Endothelial cell of umbilical vein (primary cell): ENCODE results near the gene CAMSAP3. TPM values are rescaled to one million over a fixed set of nuclear protein-coding genes. Genes with fewer than 3 reads are reported as not detected.

Source experiments
- BruUV-seq: library from RNA; stranded (reverse); fragments of 400-500 nt; replicated peaks from 2 replicates; lab custom pipeline; 2021; lab: Mats Ljungman, UMichigan
- CTCF ChIA-PET: fragments of 300-600, 350-600 bp; sonication (Branson Sonifier 250); formaldehyde crosslinking; loops from one replicate; lab custom pipeline; 2021; ENCODE audit warnings: antibody characterized with exemption, inconsistent platforms; lab: Charles Lee
- POLR2A ChIA-PET: fragments of 300-600, 350-600 bp; sonication (Branson Sonifier 250); formaldehyde crosslinking; loops from one replicate; lab custom pipeline; 2021; ENCODE audit warnings: antibody characterized with exemption, inconsistent platforms; lab: Charles Lee
- DNase-seq: peaks from one replicate; pipeline ENCODE4 v3.0.0-alpha.2; 2011; ENCODE audit warnings: low read depth, low spot score
- FAIRE-seq: peaks from 2 replicates; lab custom pipeline; 2011; peaks lifted over from hg19 to GRCh38; lab: Jason Lieb, UNC
- H2AFZ ChIP-seq: 2 replicates; pipeline ENCODE4 v1.6.0; 2012; ENCODE audit warnings: low read depth, low read length, control low read depth, inconsistent platforms
- H3K27ac ChIP-seq: 2 replicates; pipeline ENCODE4 v1.5.1; 2011; ENCODE audit warnings: low read depth, mild to moderate bottlenecking, control low read depth, low read length, moderate library complexity; ENCODE audit not compliant: insufficient read depth
- H3K27me3 ChIP-seq, 2 experiments: 2 replicates each; pipeline versions ENCODE4 v1.6.0 to v1.6.1; 2011; ENCODE audit warnings: low read length in 2 of 2, mixed read lengths in 1 of 2; ENCODE audit not compliant: control insufficient read depth in 2 of 2, insufficient read depth in 2 of 2
- H3K36me3 ChIP-seq, 2 experiments: 2 replicates in 1 of 2; 3 replicates in 1 of 2; pipeline ENCODE4 v1.5.1; 2011; ENCODE audit warnings: low read length in 2 of 2, mild to moderate bottlenecking in 1 of 2, moderate library complexity in 1 of 2; ENCODE audit not compliant: control insufficient read depth in 2 of 2, insufficient read depth in 2 of 2; ENCODE audit errors: extremely low read depth in 1 of 2
- H3K4me1 ChIP-seq: 3 replicates; pipeline ENCODE4 v1.5.1; 2011; ENCODE audit warnings: mild to moderate bottlenecking, low read length; ENCODE audit not compliant: control insufficient read depth, insufficient read depth; ENCODE audit errors: extremely low read depth
- H3K4me2 ChIP-seq: 2 replicates; pipeline ENCODE4 v1.6.1; 2011; ENCODE audit warnings: low read length, control low read depth, mixed read lengths; ENCODE audit not compliant: insufficient read depth
- H3K4me3 ChIP-seq, 3 experiments: fragments of 200-600 bp in 1 of 3; sonication (generic), shearing (Covaris generic) in 1 of 3; replicated peaks in 1 of 3; 2 replicates each; pipeline ENCODE4 v1.5.1; 2011 to 2016; ENCODE audit warnings: control low read depth in 3 of 3, low read length in 3 of 3, mild to moderate bottlenecking in 2 of 3, inconsistent platforms in 1 of 3, low read depth in 1 of 3, moderate library complexity in 1 of 3; ENCODE audit not compliant: insufficient read depth in 1 of 3
- H3K79me2 ChIP-seq: 2 replicates; pipeline ENCODE4 v1.6.0; 2012; ENCODE audit warnings: low read length, inconsistent platforms; ENCODE audit not compliant: control insufficient read depth, insufficient read depth
- H3K9ac ChIP-seq: replicated peaks from 2 replicates; pipeline ENCODE3; 2011; ENCODE audit warnings: low read length, control low read depth; ENCODE audit not compliant: insufficient read depth; ENCODE audit errors: extremely low read depth
- H3K9me1 ChIP-seq: replicated peaks from 3 replicates; pipeline ENCODE4 v1.6.0; 2011; ENCODE audit warnings: mild to moderate bottlenecking, low read length; ENCODE audit not compliant: control insufficient read depth, insufficient read depth; ENCODE audit errors: extremely low read depth
- H3K9me3 ChIP-seq: replicated peaks from 2 replicates; pipeline ENCODE4 v1.5.1; 2012; ENCODE audit warnings: low read length, inconsistent platforms; ENCODE audit not compliant: control insufficient read depth, insufficient read depth
- H4K20me1 ChIP-seq: replicated peaks from 2 replicates; pipeline ENCODE3; 2011; ENCODE audit warnings: mild to moderate bottlenecking, low read length; ENCODE audit not compliant: control insufficient read depth, insufficient read depth; ENCODE audit errors: extremely low read depth
- EZH2 ChIP-seq: IDR thresholded peaks from 2 replicates; pipeline ENCODE4 v1.6.1; 2012; ENCODE audit warnings: borderline replicate concordance, low read depth, mild to moderate bottlenecking, moderate library complexity, low read length, inconsistent platforms; ENCODE audit not compliant: severe bottlenecking
- FOS ChIP-seq: IDR thresholded peaks from 2 replicates; pipeline ENCODE4 v1.6.1; 2011; ENCODE audit warnings: mild to moderate bottlenecking, low read length, moderate library complexity, borderline replicate concordance; ENCODE audit not compliant: insufficient read depth
- GATA2 ChIP-seq: IDR thresholded peaks from 2 replicates; pipeline ENCODE4 v1.7.0; 2011; ENCODE audit warnings: low read depth, mild to moderate bottlenecking, moderate library complexity, mixed read lengths, low read length; ENCODE audit not compliant: insufficient read length, insufficient read depth
- JUN ChIP-seq: IDR thresholded peaks from 2 replicates; pipeline ENCODE4 v1.6.1; 2011; ENCODE audit warnings: borderline replicate concordance, low read depth; ENCODE audit not compliant: insufficient read length, insufficient read depth
- MYC ChIP-seq: IDR thresholded peaks from one replicate; pipeline ENCODE4 v1.6.1; 2011; ENCODE audit warnings: mild to moderate bottlenecking, low read depth, low read length
- POLR2A ChIP-seq: IDR thresholded peaks from 2 replicates; pipeline ENCODE4 v1.6.1; 2012; ENCODE audit warnings: low read depth, mild to moderate bottlenecking, control low read depth, low read length
- POLR2AphosphoS5 ChIP-seq: IDR thresholded peaks from 2 replicates; pipeline ENCODE4 v1.6.1; 2012; ENCODE audit warnings: low read depth, mild to moderate bottlenecking, control low read depth, low read length, moderate library complexity; ENCODE audit not compliant: insufficient read depth
- dilution Hi-C: fragments of 300-500 bp; cut with MboI; formaldehyde crosslinking; loops from one replicate; pipeline ENCODE4 v1.15.0; 2019; ENCODE audit warnings: low sequenced_read_pairs; ENCODE audit not compliant: extremely low pct_ligation_motif_present
- intact Hi-C: fragments of 100-400 bp; cut with micrococcal nuclease; formaldehyde crosslinking; loops from one replicate; pipeline ENCODE4 v1.10.0; 2022
- polyA plus RNA-seq, 4 experiments: library from polyadenylated mRNA; depleted of rRNA in 3 of 4; stranded (reverse) in 3 of 4; unstranded in 1 of 4; fragments of >200 nt; gene quantifications; 2 replicates each; pipeline versions ENCODE4 v1.2.1 to v1.2.3, GENCODE V29; 2011 to 2012; ENCODE audit warnings: missing spikeins in 1 of 4
- total RNA-seq: library from RNA; stranded (reverse); gene quantifications from 2 replicates; pipeline ENCODE4 v1.2.3, GENCODE V29; 2021
- TF ChIP-seq, protein P1 (sequence below): IDR thresholded peaks from 2 replicates; pipeline ENCODE4 v1.6.1; 2011; ENCODE audit not compliant: insufficient read depth, insufficient read length
- TF ChIP-seq, protein P2 (sequence below), 2 donors: IDR thresholded peaks; 1 replicate in 1 of 2; 2 replicates in 1 of 2; pipeline ENCODE4 v1.5.1; 2011; ENCODE audit warnings: low read length in 2 of 2, mild to moderate bottlenecking in 2 of 2, moderate library complexity in 2 of 2, control low read depth in 1 of 2, inconsistent platforms in 1 of 2, low read depth in 1 of 2; ENCODE audit not compliant: insufficient read depth in 1 of 2; ENCODE audit errors: extremely low read depth in 1 of 2

Gene CAMSAP3
- total and polyA plus RNA-seq, 2 donors (not counting 3 experiments of a cell fraction or from before 2014, with no cell fraction given) = 0.11 to 0.22 TPM

DNA sequence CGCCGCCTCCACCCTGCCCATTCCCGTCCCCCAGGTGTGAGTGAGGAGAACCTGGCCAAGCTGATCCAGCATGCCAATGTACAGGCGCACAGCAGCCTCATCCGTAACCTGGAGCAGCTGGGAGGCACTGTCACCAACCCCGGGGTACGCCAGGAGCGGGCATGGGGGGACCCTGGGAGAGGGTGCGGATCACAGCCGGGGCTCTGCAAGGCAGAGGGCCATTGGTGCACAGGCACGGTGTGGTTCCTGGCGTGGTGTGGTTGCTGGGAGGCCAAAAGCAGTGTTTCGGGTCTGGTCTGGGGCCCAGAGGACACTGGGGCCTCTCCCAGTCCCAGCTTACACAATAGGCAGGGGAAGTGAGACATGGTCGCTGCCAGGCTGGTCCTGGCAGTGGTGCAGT, 49.5 kb downstream of the CAMSAP3 start:
- Histone ChIP-seq H3K27ac (no peak overlapping the region), H3K4me3 (no peak overlapping the region), H3K9me3 (no peaks in the 10 kb centered on the region), H3K4me1 (no peaks in the 10 kb centered on the region), H4K20me1 (no peaks in the 10 kb centered on the region), H3K9me1 (no peaks in the 10 kb centered on the region), H3K4me2 (no peak overlapping the region), H3K79me2 (no peaks in the 10 kb centered on the region), H3K9ac (no peak overlapping the region), H3K27me3 (no peaks in the 10 kb centered on the region), H3K36me3 (no peaks in the 10 kb centered on the region), H2AFZ (no peak overlapping the region)
- DNase-seq (no peak), FAIRE-seq (no peak)
- BruUV-seq = no TSS peak
- ChIA-PET POLR2A (no interaction called here), CTCF (interaction anchor here (1.2 kb wide), 1 partner anchor 36 kb away, joined by 4 read pairs; the partner anchor contains the start of gene TRAPPC5)
- dilution Hi-C loops (no loop called here), intact Hi-C loops (no loop called here)
- TF ChIP-seq GATA2 = no peak
- TF ChIP-seq, protein P1, sequence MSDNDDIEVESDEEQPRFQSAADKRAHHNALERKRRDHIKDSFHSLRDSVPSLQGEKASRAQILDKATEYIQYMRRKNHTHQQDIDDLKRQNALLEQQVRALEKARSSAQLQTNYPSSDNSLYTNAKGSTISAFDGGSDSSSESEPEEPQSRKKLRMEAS = no peak
- TF ChIP-seq EZH2 = no peak
- TF ChIP-seq, protein P2, sequence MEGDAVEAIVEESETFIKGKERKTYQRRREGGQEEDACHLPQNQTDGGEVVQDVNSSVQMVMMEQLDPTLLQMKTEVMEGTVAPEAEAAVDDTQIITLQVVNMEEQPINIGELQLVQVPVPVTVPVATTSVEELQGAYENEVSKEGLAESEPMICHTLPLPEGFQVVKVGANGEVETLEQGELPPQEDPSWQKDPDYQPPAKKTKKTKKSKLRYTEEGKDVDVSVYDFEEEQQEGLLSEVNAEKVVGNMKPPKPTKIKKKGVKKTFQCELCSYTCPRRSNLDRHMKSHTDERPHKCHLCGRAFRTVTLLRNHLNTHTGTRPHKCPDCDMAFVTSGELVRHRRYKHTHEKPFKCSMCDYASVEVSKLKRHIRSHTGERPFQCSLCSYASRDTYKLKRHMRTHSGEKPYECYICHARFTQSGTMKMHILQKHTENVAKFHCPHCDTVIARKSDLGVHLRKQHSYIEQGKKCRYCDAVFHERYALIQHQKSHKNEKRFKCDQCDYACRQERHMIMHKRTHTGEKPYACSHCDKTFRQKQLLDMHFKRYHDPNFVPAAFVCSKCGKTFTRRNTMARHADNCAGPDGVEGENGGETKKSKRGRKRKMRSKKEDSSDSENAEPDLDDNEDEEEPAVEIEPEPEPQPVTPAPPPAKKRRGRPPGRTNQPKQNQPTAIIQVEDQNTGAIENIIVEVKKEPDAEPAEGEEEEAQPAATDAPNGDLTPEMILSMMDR (IDR thresholded peaks at IDR 0.05; ENCODE audit: extremely low read depth in 1 of 2, insufficient read depth in 1 of 2, low read depth in 1 of 2, low read length in 2 of 2) = no peak
- TF ChIP-seq MYC = no peak
- no peak for TF ChIP-seq POLR2AphosphoS5
- no peak for TF ChIP-seq POLR2A
- no peak for TF ChIP-seq JUN
- no peak for TF ChIP-seq FOS
